HG02763 (cell line): ENCODE measurements around the gene TMEM255B.

Experiments used
- ATAC-seq: cut with Tn5 transposase; IDR thresholded peaks from one replicate; pipeline ENCODE4 v1.9.1; 2021; ENCODE audit warnings: mild to moderate bottlenecking, moderate library complexity; ENCODE audit not compliant: unreplicated experiment

The TMEM255B gene

DNA sequence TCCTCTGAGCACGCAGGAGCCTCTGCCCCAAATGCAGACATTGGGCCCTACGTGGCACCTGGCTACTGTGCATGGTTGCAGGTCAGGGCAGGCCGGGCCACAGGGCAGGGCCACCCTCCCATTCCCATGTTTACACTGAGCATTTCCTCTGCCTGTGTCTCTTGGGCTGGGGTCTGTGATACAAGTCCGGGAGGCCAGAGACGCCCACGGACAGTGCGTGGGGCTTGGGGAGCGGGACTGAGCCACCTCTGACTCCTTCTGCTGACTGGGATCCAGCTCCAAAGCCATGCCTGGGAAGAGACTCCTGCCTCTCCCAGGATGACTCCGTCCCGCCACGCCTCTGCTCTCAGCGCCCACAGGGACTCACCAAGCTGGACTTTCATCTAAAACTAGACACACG lies 86.0 kb downstream of the TMEM255B start:
- no peak for ATAC-seq

- no peak for ATAC-seq
These were observed 87.0 kb downstream of the TMEM255B start for GRCh38 chr13:113845723-113846635.

DNA sequence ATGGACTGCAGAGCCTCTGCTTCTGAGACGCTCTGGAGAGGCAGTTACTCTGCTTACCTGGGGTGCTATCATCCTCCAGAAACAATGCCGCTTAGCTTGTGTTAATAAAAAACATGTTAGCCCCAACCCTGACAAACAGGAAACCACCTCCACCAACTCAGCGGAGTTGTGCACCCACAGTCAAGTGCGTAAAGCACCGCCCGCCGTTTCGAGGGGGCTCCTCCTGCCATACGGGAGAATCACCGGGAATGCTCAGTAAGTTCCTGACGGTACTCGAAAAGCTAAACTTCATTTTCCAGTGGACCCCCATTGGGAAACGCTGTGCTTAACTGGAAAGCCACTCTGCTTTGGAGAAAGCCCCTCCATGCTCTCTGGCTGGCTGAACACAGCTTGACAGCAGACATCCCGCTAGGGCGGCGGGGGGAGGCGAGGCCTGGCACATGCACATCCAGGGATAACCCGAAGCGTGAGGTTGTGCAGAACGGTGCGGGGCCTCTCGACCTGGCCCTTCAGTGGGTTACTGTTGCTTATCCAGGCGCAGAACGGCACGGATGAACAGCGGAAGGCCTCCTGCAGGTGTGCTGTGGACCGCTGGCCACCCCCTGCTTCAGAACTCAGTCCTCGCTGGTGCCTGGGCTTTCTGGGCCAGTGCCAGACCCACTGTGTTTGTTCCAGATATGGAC lies 87.8 kb downstream of the TMEM255B start:
- no peak for ATAC-seq

GRCh38 chr13:113848020-113848419 lies 89.0 kb downstream of the TMEM255B start:
- no peak for ATAC-seq

GRCh38 chr13:113848431-113849260 lies 89.6 kb downstream of the TMEM255B start:
- no peak for ATAC-seq

DNA sequence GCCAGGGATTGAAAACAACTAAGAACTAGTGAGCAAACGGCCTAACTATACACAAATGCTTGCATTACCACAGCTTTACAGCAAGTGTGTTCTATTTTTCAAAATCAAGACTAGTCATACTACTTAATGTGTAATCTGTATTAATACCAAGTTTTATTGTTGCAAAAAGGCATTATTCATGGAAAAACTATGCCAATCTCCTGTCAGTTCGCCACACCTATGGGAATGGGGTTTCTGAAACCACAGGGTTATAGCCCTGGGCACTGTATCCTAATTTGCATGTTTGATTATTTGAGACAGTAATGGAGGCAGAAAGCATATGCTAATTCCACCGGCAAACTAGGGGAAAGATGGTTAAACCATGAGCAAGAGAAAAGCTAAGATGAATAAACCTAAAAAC lies 90.5 kb downstream of the TMEM255B start:
- no peak for ATAC-seq

DNA sequence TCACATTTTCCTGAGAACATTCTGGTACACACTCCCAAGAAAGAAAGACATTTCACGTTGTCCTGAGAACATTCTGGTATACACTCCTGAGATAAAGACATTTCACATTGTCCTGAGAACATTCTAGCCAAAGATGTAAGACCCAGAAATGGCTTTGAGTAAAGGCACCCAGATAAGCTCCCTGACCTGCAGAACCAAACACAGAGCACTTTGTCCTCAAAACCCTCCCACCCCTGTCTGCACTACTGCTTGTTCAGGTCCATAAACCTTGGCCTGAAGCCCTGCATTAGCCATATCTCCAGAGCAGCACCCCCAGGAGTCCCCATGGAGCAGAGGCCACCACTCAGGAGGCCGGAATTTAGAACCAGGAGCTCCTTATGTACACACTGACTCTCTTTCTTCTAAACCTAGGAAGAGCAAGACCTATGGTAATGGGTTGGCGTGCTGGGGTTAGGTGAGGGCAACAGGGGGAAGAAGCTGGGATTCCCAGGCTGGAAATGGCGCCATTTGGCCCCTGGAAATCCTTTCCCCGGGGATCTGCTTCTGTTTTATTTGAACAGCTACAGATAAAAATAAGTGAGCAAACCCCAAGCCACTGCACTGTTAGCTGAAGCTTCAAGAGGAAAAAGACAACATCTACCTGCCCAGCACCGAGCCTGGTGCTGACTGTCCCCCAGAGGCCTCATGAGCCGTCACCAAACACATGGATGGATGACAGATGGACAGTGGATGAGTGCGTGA lies 91.1 kb downstream of the TMEM255B start:
- no peak for ATAC-seq

DNA sequence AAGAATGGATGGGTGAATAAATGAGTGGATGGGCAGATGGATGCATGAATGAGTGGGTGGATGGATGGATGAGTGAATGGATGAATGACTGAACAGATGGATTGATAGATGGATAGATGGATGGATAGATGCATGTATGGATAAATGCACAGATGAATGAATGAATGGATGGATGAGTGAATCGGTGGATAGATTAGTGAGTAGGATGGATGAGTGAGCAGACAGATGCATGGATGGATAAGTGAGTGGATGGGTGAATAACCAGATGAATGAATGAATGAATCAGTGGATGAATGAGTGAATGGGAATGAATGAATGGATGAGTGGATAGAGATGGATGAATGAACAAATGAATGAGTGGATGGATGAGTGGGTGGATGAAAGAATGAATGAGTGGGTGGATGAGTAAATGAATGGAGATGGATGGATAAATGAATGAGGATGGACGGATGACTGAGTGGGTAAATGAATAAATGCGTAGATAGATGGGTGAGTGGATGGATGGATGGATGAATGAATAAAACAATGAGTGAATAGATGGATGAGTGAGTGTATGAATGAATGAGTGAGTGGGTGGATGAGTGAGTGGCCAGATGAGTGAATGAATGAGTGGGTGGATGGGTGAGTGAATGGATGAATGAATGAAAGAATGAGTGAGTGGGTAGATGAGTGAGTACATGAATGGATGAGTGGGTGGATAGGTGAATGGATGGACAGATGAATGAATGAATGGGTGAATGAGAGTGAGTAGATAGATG lies 91.9 kb downstream of the TMEM255B start:
- ATAC-seq: no peak

GRCh38 chr13:113851480-113851803 lies 92.4 kb downstream of the TMEM255B start:
- no peak for ATAC-seq

- no peak for ATAC-seq
These were observed 93.0 kb downstream of the TMEM255B start for GRCh38 chr13:113851826-113852535.

DNA sequence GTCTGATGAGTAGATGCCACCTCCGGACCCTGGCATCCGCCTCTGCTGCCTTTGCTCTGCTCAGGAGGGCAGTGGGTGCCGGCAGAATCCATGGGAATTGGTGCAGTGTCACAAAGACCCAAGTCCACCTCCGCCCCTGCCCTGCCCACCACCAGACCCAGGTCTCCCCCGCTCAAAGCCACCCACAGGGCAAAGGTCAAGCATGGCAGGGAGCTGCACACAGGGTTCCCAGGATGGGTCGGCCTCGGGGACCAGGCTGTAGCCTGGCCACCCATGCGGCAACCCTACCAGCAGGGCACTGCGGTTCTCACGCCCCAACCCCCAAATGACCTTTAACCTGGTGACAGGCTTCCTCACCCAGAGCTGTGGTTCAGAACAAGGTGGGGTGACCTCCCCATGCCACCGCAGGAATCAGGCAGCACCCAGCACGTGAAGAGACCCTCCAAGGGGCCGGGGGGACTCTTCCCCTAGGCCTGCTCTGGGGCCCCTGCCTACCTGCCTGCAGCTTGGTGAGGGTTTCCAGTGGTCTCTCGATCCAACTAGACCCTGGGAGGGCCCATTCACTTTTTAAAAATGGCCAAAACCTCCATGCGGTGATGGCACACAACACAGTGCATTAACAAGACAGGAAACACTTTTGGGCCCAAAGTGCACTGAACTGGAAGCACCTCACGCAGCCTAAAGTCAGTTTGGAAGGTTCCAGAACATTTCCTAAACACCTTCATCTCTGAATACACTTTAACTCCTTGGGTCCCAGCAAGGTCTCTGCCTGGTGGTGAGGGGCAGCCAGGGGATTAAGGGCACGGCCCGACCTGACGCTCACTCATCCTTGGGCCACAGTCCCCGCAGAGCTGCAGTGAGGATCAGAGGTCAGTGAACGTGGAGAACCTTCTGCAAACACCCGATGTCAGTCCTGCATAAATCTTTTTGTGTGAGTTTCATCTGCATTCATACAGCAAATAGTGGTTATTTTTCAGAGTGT lies 93.8 kb downstream of the TMEM255B start:
- ATAC-seq: no peak

GRCh38 chr13:113853518-113854237 lies 94.7 kb downstream of the TMEM255B start:
- ATAC-seq: no peak

GRCh38 chr13:113854238-113855011 lies 95.4 kb downstream of the TMEM255B start:
- ATAC-seq: no peak

GRCh38 chr13:113855012-113855921 lies 96.2 kb downstream of the TMEM255B start:
- ATAC-seq: no peak

DNA sequence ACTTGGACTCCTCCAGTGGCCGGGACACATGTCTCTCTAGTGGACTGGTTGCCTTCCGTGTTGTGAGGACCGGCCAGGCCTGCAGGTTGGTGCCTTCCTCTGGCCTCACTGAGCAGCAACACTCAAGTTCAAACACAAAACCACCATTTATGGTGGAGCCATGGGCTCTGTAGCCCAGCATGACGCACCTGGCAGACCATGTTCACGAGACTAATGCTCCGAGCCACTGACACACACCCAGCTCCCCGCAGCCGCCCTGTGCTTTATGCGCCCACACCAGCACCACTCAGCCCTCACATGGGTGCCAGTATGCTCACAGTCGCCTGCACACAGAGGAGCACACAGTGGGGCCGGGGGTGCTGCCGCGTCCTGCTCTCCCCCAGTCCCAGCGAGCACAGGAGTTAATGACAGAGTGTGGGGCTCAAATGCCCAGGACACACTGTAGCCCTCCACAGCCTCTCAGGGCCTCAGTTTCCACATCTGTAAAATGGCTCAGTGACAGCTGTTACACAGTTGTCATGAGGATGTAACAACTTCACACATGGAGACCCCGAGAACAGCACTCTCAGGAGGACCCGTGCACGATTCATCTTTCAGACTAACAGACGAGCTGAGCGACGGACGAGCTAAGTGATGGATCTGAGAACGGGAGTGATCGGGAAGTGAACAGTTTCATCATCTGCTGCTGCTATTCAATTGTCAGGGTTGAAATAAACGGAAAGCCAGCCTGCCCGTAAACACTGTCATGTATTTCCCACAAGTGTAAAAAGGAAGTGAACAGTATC lies 97.1 kb downstream of the TMEM255B start:
- ATAC-seq: no peak
